MV-4-11 (cell line): ENCODE measurements around the gene NPAS2.

Experiments
- DNase-seq: peaks from one replicate; lab custom pipeline; 2025; lab: John Stamatoyannopoulos, UW

Gene NPAS2

GRCh38 chr2:100990166-100990565, 170.2 kb downstream of the NPAS2 start:
- no peak for DNase-seq

DNA sequence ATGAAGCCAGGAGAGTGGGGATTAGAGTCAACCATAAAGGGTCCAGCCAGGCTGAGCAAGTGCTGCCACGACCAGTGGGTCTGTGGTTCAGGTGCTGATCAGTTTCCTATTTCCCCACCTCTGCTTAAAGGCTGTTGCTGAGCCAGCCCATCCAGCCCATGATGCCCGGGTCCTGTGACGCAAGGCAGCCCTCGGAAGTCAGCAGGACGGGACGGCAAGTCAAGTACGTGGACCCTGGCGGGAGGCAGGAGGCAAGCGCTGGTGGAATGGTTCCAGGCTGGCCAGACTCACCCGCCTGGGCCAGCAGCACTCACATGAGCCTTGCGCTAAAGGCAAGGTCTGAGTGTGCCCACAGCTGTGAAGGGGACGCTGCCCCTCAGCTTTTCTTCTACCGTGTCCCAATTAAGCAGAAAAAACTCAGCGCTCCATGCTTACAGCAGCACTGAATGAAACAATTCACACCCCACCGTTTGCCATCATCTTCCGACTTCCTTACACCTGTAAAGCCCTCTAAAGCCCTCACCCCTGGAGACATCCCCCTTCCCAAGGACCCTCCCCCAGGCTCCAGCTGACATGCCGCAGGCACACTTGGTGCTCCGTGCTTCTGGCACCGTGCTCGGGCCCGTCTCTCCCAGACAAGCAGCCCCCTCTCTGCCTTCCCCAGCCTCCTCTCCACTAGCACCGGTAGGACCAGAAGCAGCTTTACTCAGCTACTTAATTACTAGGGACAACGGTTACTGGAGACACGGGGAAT, 170.9 kb downstream of the NPAS2 start:
- no peak for DNase-seq

DNA sequence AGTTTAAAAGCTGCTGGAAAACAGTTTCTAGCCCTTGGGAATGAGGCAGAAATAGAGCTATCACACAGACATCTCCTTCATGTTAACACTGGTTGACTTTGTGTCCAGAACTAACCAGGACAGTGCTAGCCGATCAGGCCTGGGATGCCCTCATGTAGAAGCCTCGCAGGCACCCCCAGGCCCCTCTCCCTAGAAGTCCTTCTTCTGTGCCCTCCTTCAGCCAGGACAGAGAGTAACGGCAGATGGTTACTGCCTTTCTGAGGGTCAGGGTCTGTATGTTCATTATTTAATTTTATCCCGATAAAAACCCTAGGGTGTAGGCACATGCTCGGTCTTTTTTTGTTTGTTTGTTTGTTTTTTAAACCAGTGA, 171.4 kb downstream of the NPAS2 start:
- DNase-seq = no peak

- DNase-seq = peak; percentile 53
Observed at GRCh38 chr2:100992262-100992661, 172.3 kb downstream of the NPAS2 start.

DNA sequence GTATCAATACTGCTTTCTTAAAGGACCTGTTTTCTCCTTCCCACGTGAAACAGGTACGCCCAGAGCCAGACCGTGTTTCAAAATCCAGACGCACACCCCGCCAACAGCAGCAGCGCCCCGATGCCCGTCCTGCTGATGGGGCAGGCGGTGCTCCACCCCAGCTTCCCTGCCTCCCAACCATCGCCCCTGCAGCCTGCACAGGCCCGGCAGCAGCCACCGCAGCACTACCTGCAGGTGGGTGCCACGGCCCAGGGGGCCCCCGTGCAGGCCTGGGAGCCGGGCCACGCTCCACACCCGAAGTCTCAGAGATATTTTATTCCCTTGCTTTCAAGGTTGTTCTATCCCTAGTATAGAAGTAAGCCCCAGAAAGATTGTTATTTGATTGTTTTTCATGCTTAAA, 173.4 kb downstream of the NPAS2 start:
- DNase-seq = no peak

DNA sequence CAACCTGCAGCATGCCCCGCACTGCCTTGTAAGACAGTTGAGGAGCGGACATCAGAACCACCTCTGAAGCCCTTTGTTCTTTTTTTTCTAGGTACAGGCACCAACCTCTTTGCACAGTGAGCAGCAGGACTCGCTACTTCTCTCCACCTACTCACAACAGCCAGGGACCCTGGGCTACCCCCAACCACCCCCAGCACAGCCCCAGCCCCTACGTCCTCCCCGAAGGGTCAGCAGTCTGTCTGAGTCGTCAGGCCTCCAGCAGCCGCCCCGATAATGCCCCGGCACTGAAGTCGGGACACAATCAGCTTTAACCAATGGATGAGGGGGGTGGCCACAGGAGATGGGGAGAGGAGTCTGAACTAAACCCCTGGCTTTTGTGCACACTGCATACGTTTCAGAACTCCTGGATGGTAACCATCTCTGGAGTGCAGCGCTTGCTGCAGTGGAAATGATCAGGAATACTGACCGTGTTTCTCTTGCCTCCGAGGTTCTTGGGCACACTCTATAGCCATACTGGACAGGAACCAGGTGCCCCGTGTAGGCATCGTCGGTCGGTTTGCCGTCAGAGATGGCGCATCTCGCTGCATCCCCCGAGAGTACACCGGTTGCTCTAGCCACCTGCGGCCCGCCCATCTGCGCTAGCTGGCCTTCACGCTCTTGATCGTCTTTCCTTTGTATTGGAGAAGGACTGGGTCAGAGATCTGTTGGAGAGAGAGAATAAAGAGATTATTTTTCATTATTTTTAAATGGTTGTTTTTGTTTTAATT, 175.6 kb downstream of the NPAS2 start:
- no peak for DNase-seq

DNA sequence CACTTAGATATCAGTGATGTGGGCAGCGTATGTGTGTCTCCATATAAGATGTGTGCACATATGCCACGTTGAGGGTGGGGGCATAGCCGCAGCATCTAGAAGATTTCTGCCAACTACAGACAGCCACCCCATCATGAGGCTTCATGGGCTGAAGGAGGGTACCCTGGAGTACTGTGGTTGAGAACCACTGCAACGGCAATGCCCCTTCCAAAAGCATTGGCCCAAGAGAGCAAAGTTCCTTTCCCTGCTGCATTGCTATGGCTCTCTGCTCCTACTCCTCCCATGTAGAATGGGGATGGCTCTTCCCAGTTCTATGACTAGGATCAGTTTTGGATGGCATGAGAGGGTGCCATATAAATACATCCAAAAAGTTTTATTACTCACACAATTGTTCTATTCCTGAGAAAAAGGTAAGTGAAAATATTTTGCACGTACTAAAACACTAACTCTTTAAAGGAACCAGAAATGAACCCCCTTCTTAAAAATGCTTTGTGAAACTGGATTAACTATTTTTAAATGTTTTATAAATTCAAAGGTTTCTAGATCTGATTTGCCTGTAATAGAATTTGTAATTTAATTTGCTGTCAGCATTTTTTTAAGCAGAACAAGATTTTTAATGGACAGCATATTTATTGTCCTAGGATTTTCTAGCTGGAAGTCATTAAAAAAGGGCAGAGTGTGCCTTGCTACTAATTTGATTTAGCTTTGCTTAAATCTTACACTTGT, 177.7 kb downstream of the NPAS2 start:
- DNase-seq = no peak

DNA sequence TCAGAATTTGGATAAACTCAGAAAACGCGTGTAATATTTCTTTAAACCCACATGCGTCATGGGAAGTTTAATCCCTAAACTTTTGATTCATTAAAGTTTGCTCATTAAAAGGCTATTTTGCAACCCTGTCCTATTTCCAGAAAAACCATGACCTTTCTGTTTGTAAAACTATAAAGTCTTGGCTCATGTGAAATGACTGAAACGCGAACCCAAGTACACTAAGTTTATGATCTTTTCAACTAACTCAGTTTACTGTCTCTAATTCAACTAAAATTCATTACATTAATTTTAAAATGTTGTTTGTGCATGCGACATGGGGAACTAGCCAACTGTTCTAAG, 178.3 kb downstream of the NPAS2 start:
- DNase-seq = no peak

DNA sequence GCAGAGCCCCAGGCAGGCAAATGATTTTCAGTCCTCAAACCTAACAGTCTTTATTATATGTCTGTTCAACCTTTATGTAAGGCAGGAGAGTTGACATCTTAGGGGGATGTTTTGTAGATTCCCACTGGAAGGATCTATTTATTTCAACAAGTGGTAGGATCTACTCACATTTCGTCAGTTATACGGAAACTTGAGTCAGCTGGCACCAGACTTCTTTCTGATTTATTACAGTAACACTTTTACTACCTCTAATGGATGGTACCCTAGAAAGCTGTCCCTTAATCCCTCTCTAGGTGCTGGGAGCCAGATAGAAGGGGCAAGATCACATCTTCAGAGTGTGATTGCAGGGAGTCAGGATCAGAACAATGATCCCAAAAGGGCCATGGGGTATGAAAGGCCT, 180.1 kb downstream of the NPAS2 start:
- no peak for DNase-seq

DNA sequence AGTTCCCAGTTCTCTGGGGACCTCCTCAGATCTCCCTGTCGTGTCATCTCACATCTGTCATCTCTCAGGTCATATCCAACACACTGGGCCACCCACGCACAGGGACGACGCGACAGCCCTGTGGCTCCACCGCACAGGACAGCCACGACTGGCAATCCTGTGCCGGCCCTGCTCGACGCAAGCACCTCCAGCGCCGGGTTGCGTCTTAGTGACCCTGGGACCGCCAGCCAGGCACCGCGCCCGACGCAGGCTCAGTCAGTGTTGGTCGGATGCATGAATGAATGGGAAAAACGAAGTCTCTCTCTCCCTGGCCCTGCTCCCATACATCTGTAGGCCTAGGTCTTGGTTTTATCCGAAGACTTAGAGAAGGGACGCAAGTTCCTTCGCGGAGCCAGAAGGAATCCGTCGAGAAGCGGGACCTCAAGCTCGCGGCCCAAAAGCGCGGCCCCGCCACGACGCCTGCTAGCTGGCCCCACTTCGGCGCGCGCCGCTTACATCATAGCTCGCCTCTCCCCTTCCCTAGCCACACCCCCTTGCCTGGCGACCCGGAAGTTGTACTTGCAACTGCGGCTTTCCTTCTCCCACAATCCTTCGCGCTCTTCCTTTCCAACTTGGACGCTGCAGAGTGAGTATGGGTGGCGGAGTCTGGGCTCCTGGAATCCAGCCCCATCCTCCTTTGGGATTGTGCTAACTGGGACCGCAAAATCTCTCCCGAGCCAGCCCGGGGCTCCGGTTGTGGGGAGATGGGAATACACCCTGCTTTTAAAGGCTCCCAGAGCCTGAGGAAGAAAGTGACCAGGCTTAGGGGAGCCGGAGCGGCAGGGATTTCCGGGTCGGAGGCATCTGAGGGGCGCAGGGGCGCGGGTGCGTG, 182.0 kb downstream of the NPAS2 start, which contains the start of gene RPL31:
TSS of gene RPL31 (plus strand) at position 599 of the 871 bp plus-strand sequence. CDS start 413 bp downstream, outside the sequence.
- peak; percentile 97 for DNase-seq

- no peak for DNase-seq
Observed at GRCh38 chr2:101002562-101003277, 182.8 kb downstream of the NPAS2 start.

DNA sequence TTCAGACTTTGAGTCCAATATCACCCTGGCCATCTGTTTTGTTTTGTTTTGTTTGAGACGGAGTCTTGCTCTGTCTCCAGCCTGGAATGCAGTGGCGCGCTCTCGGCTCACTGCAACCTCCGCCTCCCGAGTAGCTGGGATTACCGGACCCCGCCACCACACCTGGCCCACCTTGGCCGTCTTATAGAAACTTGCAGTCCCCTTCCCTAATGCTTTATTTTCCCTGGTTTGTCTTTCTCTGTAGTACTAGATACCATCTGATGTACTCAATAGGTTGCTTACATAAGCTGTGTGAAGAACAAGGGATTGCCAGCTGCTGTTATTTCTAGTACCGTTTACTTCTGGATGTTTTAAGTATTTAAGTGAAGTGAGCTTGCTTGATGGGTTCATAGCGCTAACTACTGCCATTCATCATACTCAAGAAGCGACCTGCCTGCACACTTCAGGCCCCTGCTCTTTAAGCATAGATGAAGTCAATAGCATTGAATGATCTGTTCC, 183.4 kb downstream of the NPAS2 start:
- no peak for DNase-seq

DNA sequence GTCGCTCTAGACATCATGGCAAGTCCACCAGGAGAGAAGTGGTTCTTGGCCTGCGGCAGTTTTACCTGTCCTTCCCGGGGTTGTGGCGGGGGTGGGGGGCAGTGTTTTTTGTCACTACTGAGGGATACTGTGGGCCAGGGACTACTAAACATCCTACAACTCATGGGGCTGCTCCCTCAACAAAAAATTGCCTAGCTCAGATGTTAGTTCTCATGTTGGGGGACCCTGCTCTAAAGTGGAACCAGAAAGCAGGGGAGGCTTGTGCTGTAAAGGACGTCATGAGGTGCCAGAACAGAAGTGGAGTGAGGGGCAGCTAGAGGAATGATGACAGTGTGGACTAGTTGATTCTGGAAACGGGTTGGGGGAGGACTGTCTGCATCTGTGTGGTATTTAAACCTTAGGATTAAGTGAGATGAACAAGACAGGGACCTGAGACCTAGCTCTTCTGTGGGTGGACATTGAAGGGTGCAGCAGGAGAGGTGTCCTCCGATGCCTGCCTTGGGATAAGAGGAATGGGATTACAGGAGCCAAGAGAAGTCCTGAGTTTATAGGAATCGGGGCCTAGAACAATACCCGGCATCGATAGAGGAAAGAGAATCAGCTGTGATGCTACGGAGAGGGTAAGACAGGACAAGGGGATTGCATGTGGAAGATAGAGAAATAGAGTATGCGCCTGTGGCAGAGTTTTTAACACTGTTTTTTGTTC, 184.8 kb downstream of the NPAS2 start:
- no peak for DNase-seq

- DNase-seq = no peak
Observed at GRCh38 chr2:101006065-101006715, 186.3 kb downstream of the NPAS2 start.

DNA sequence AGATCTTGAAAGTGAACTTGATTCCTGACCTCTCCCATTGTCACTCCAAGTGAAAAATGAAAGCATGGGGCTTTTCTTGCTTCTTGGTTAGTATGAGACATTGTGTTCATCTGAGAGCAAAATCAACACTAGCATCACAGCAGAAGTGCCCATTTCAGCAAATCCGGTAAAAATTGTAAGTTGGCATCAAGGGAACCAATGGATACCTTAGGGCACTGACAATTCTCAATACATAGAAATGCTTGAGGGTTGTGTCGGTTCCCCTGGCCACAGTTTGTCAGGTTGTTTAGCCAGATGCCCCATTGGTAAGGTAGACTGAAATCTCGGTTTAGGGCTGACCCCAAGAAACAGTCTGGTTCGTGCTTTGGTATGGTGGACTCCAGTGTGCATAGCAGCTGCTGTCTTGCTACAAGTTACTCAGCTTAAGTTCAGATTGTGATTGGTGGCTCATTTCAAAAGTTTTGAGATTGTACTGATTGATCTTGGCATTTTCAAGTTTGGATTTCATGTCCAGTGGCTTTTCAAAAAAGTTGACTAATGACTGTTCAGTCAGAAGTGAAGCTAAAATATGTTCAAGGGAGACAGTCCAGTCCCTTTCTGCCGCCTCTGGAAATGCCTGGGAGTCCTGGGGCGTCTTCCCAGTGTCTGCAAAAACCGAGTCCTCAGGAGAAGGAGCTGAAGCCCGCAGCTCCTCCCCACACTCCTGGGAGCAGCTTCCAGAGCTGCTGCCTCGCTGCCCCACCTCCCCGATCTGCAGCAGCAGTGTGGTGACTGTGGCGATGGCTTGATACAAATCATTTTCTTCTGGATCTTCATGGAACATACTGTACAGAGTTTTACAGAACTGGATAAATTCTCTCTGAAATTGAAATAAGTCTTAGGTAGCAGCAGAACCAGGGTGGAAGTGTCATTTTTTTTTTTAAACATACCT, 187.7 kb downstream of the NPAS2 start:
- DNase-seq = no peak

- DNase-seq = no peak
Observed at GRCh38 chr2:101011152-101011551, 191.2 kb downstream of the NPAS2 start.

DNA sequence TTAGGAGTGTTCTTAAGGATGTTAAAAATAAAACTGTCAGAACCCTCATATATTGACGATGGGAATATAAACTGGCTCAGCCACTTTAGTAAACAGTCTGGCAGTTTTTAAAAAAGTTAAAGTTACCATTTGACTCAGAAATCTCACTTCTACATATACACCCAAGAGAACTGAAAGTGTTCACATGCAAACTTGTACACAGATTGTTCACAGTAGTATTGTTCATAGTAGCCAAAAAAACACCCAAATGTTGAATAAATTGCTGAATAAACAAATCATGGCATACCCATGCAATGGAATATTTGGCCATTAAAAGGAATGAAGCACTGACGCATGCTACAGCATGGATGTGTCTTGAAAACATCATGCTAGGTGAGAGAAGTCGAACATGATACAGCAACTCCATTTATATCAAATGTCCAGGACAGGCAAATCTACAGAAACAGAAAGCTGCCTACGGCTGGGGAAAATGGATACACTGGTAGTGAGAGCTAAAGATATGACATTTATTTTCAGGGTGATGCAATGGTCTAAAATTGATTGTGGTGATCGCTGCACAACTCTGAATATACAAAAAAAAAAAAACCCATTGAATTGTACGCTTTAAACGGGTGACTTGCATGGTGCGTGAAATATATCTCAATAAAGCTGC, 192.2 kb downstream of the NPAS2 start:
- DNase-seq = no peak

- DNase-seq = peak; percentile 41
Observed at GRCh38 chr2:101012706-101013181, 192.8 kb downstream of the NPAS2 start.
